K562 (cell line): ENCODE measurements around the gene ELOVL5. TPM values are rescaled to one million over a fixed set of nuclear protein-coding genes. Genes with fewer than 3 reads are reported as not detected.

ENCODE experiments used
- ATAC-seq: fragments of 200-7000 bp; cut with Tn5 transposase; 3 replicates; pipeline ENCODE4 v1.9.1; 2020; ENCODE audit warnings: moderate library complexity
- BruUV-seq: library from RNA; stranded (reverse); fragments of 400-500 nt; replicated peaks from 2 replicates; lab custom pipeline; 2021; lab: Mats Ljungman, UMichigan
- CTCF ChIA-PET: fragments of 300-600 bp; formaldehyde crosslinking; extraction: SDS; loops from one replicate; lab custom pipeline; 2021; ENCODE audit warnings: low intra/inter-chr PET ratio; lab: Yijun Ruan, JAX
- POLR2A ChIA-PET: fragments of 300-600, 350-650 bp; sonication (Branson Sonifier 250); formaldehyde crosslinking; extraction: SDS; loops from one replicate; lab custom pipeline; 2021; ENCODE audit warnings: antibody characterized with exemption, inconsistent platforms; lab: Yijun Ruan, JAX
- DNase-seq, 4 experiments: peaks; one replicate each; pipeline versions ENCODE4 v3.0.0 to v3.0.0-alpha.2; 2011 to 2018; ENCODE audit warnings: low spot score in 3 of 4, mixed read lengths in 3 of 4; ENCODE audit errors: extremely low read depth in 1 of 4
- FAIRE-seq: peaks from 2 replicates; lab custom pipeline; 2011; peaks lifted over from hg19 to GRCh38; lab: Jason Lieb, UNC
- H2AFZ ChIP-seq: 2 replicates; pipeline ENCODE4 v1.6.0; 2011; ENCODE audit warnings: low read depth, low read length, control low read depth, inconsistent platforms
- H3K27ac ChIP-seq: fragments of 200-600 bp; 3 replicates; pipeline ENCODE4 v1.8.0; 2011; ENCODE audit warnings: low read depth, mild to moderate bottlenecking, control low read depth, inconsistent platforms, low read length, moderate library complexity, mixed read lengths; ENCODE audit errors: extremely low read depth
- H3K27me3 ChIP-seq, 2 experiments: fragments of 300-600 bp in 1 of 2; 2 replicates in 1 of 2; 3 replicates in 1 of 2; pipeline versions ENCODE4 v1.6.0 to v1.8.0; 2011; ENCODE audit warnings: inconsistent platforms in 2 of 2, low read length in 2 of 2, mild to moderate bottlenecking in 1 of 2, mixed read lengths in 1 of 2, moderate library complexity in 1 of 2; ENCODE audit not compliant: control insufficient read depth in 2 of 2, insufficient read depth in 2 of 2
- H3K36me3 ChIP-seq: fragments of 300-600 bp; 3 replicates; pipeline ENCODE4 v1.8.0; 2011; ENCODE audit warnings: mild to moderate bottlenecking, low read length, inconsistent platforms; ENCODE audit not compliant: control insufficient read depth, insufficient read depth
- H3K4me1 ChIP-seq, 2 experiments: fragments of 200-600 bp in 1 of 2; replicated peaks in 1 of 2; 2 replicates in 1 of 2; 3 replicates in 1 of 2; pipeline versions ENCODE4 v1.5.1 to v1.8.0; 2011; ENCODE audit warnings: inconsistent platforms in 2 of 2, low read length in 2 of 2, mild to moderate bottlenecking in 1 of 2, mixed read lengths in 1 of 2, moderate library complexity in 1 of 2; ENCODE audit not compliant: control insufficient read depth in 2 of 2, insufficient read depth in 2 of 2
- H3K4me2 ChIP-seq: 2 replicates; pipeline ENCODE4 v1.6.1; 2011; ENCODE audit warnings: low read length, control low read depth, inconsistent platforms, mixed read lengths; ENCODE audit not compliant: insufficient read depth
- H3K4me3 ChIP-seq: fragments of 200-600 bp; sonication (generic), shearing (Covaris generic); 2 replicates; pipeline ENCODE4 v1.5.1; 2016; ENCODE audit warnings: control low read depth, inconsistent platforms
- H3K79me2 ChIP-seq: fragments of 200-600 bp; 3 replicates; pipeline ENCODE4 v1.8.0; 2011; ENCODE audit warnings: low read length, inconsistent platforms; ENCODE audit not compliant: control insufficient read depth, insufficient read depth
- H3K9ac ChIP-seq, 2 experiments: 2 replicates each; pipeline versions ENCODE4 v1.6.0 to v1.6.1; 2011; ENCODE audit warnings: low read depth in 2 of 2, low read length in 2 of 2, control low read depth in 1 of 2, inconsistent platforms in 1 of 2, mild to moderate bottlenecking in 1 of 2, mixed read lengths in 1 of 2; ENCODE audit not compliant: insufficient read depth in 1 of 2
- H3K9me1 ChIP-seq: one replicate; pipeline ENCODE4 v1.6.0; 2011; ENCODE audit warnings: inconsistent platforms, mild to moderate bottlenecking, low read length, moderate library complexity; ENCODE audit not compliant: control insufficient read depth, insufficient read depth
- H3K9me3 ChIP-seq: replicated peaks from 2 replicates; pipeline ENCODE4 v1.5.1; 2011; ENCODE audit warnings: low read depth, low read length, inconsistent platforms; ENCODE audit not compliant: control insufficient read depth, insufficient read depth
- H4K20me1 ChIP-seq: replicated peaks from 2 replicates; pipeline ENCODE4 v1.6.1; 2011; ENCODE audit warnings: low read length, inconsistent platforms, mixed read lengths; ENCODE audit not compliant: control insufficient read depth, insufficient read depth
- ASH1L ChIP-seq: fragments of 450-650 bp; IDR thresholded peaks from 2 replicates; pipeline ENCODE4 v1.6.1; 2018; ENCODE audit warnings: borderline replicate concordance, mild to moderate bottlenecking, low read depth; ENCODE audit not compliant: partially characterized antibody
- CREM ChIP-seq: IDR thresholded peaks from 2 replicates; pipeline ENCODE4 v1.6.1; 2014; ENCODE audit warnings: antibody characterized with exemption, low read depth
- CSDE1 ChIP-seq, 2 experiments: fragments of 450-650 bp; IDR thresholded peaks; 2 replicates each; pipeline ENCODE4 v1.6.1; 2016; ENCODE audit warnings: mild to moderate bottlenecking in 1 of 2
- FUS ChIP-seq: fragments of 200-400 bp; formaldehyde crosslinking; optimal IDR thresholded peaks from 2 replicates; pipeline ENCODE3; 2017; ENCODE audit warnings: low read depth, low read length
- KAT2B ChIP-seq: IDR thresholded peaks from one replicate; pipeline ENCODE4 v1.6.1; 2012; ENCODE audit warnings: low read depth, mild to moderate bottlenecking, control low read depth, inconsistent platforms, low read length, moderate library complexity
- KHSRP ChIP-seq: fragments of 450-650 bp; IDR thresholded peaks from 2 replicates; pipeline ENCODE4 v1.6.1; 2017
- LARP7 ChIP-seq: fragments of 450-650 bp; IDR thresholded peaks from 2 replicates; pipeline ENCODE4 v1.6.1; 2016
- LEF1 ChIP-seq: fragments of 450-650 bp; IDR thresholded peaks from 2 replicates; pipeline ENCODE4 v1.6.1; 2016; ENCODE audit warnings: mild to moderate bottlenecking
- SMARCE1 ChIP-seq: fragments of 450-650 bp; IDR thresholded peaks from 2 replicates; pipeline ENCODE4 v1.7.1; 2016; ENCODE audit warnings: mild to moderate bottlenecking
- SNRNP70 ChIP-seq: fragments of 200-400 bp; formaldehyde crosslinking; optimal IDR thresholded peaks from 2 replicates; pipeline ENCODE3; 2017; ENCODE audit warnings: low read depth, low read length
- TBP ChIP-seq: optimal IDR thresholded peaks from 2 replicates; pipeline ENCODE3; 2011; ENCODE audit warnings: low read depth, low read length, improper control_type of control experiment
- ZBTB1 ChIP-seq: sonication (generic); formaldehyde crosslinking; IDR thresholded peaks from 2 replicates; pipeline ENCODE4 v1.8.1; 2023; ENCODE audit warnings: missing genetic modification reagents, low read depth, mild to moderate bottlenecking, borderline replicate concordance
- ZNF121 ChIP-seq: sonication (generic); formaldehyde crosslinking; conservative IDR thresholded peaks from 2 replicates; pipeline ENCODE4 v1.8.0; 2022; ENCODE audit warnings: missing genetic modification reagents
- ZNF140 ChIP-seq: fragments of 250-450 bp; sonication (Bioruptor Pico); IDR thresholded peaks from 2 replicates; pipeline ENCODE4 v1.8.0; 2021; ENCODE audit warnings: moderate library complexity, mild to moderate bottlenecking, inconsistent platforms
- ZNF444 ChIP-seq: fragments of 250-450 bp; sonication (Bioruptor Pico); IDR thresholded peaks from 2 replicates; pipeline ENCODE4 v1.4.0; 2020; ENCODE audit warnings: mild to moderate bottlenecking, moderate library complexity
- ZNF707 ChIP-seq: fragments of 250-450 bp; sonication (Bioruptor Pico); conservative IDR thresholded peaks from 2 replicates; pipeline ENCODE4 v1.8.0; 2022; ENCODE audit warnings: inconsistent platforms, mild to moderate bottlenecking, moderate library complexity
- WGBS: fragments of 100-300 bp; shearing (Covaris generic); methylation state at CpG from one replicate; pipeline ENCODE4 v1.1.6; 2016; ENCODE audit warnings: low coverage, mixed read lengths; ENCODE audit not compliant: insufficient coverage; ENCODE audit errors: missing lambda C conversion rate; 5-methylcytosine and 5-hydroxymethylcytosine counted together
- in situ Hi-C: fragments of 300-500 bp; cut with MboI; formaldehyde crosslinking; loops from 4 replicates; pipeline ENCODE4 v1.15.0; 2018; ENCODE audit warnings: inconsistent platforms, mixed read lengths
- intact Hi-C: fragments of 100-400 bp; cut with micrococcal nuclease; formaldehyde crosslinking; loops from 2 replicates; pipeline ENCODE4 v1.14.2; 2022
- polyA plus RNA-seq, 8 experiments: library from polyadenylated mRNA; depleted of rRNA in 4 of 8; stranded (reverse) in 5 of 8; unstranded in 3 of 8; fragments of >200 nt; fragmentation: Nextera tagmentation in 2 of 8; fragmentation: Illumina TruSeq in 1 of 8; extraction: Ambion mirVana in 2 of 8; extraction: Trizol in 1 of 8; gene quantifications; 2 replicates each; pipeline versions ENCODE4 v1.2.1 to v1.2.3, GENCODE V29; 2011 to 2014; ENCODE audit warnings: inconsistent platforms in 1 of 8, missing spikeins in 1 of 8
- total RNA-seq, 7 experiments: library from RNA; depleted of rRNA in 6 of 7; stranded (reverse); fragments of >200 nt in 6 of 7; fragmentation: Illumina TruSeq in 2 of 7; extraction: Trizol in 2 of 7; gene quantifications; 2 replicates each; pipeline versions ENCODE4 v1.2.1 to v1.2.3, GENCODE V29; 2011 to 2021; ENCODE audit warnings: low replicate concordance in 1 of 7
- TF ChIP-seq, protein P1 (sequence below): sonication (generic); formaldehyde crosslinking; IDR thresholded peaks from 2 replicates; pipeline ENCODE4 v1.8.0; 2023; ENCODE audit warnings: mild to moderate bottlenecking, missing genetic modification reagents
- TF ChIP-seq, protein P2 (sequence below): fragments of 200-800 bp; sonication (Bioruptor generic); IDR thresholded peaks from 2 replicates; pipeline ENCODE4 v1.6.1; 2016; ENCODE audit warnings: missing genetic modification characterization, missing compliant biosample characterization

Gene ELOVL5
- total and polyA plus RNA-seq, 9 of the 15 experiments (the other 6 are each of a cell fraction or from before 2014, with no cell fraction given), result 70.6 to 245 (median 132) TPM

DNA sequence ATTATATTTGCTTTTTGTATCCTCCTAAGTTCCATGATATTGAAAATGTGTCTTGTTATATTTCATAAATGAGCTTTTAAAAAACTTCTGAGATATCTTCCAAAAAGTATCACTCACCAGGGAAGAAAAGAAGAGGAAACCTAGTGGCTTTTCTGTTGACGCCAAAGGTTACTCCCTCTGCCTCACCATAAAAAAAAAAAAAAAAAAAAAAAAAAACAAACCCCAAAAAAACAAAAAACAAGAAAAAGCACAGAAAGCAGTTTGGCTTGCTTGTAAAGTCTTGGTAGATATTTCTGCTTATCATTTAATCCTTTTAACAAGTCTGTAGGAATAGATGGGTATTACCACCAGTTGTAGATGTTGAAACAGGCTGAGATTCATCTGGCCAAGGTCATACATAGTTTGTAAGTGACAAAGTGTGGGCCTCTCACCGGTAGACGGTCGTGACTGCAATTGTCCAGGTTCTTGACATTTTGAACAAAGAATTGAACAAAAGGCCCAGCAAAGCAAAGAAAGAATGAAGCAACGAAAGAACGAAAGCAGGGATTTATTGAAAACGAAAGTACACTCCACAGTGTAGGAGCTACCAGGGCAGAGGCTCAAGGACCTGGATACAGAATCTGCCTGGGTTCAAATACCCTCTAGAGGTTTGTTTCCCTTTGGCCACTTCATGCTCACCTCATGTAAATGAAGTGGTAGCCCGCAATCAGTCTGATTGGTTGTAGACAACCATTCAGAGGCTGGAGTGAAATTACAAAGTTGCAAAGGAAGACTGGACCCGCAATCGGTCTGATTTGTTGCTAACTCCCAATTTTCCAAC lies 11.6 kb upstream of the ELOVL5 start:
- peak overlapping the region; percentile 90 for H3K4me2 ChIP-seq
- peak; percentile 11 for FAIRE-seq
- no peaks in the 10 kb centered on the region for H3K9me3 ChIP-seq
- H3K27me3 ChIP-seq, result no peaks in the 10 kb centered on the region
- DNase-seq, result peak in 1 of 4 experiments; percentile 37
- in situ Hi-C loops, result no loop called here
- H3K9me1 ChIP-seq, result peaks cover 7% of the 10 kb centered on the region
- peaks cover 20 to 32% of the 10 kb centered on the region in 2 experiments for H3K4me1 ChIP-seq
- H3K9ac ChIP-seq, result peak overlapping the region in 1 of 2 experiments; percentile 91; a peak in 3 of 4 replicates
- no TSS peak for BruUV-seq
- intact Hi-C loops, result no loop called here
- ChIA-PET CTCF (no interaction called here), POLR2A (interaction anchor here (0.5 to 1.6 kb wide), 4 partner anchors 12 to 411 kb away, joined by 3 to 10 read pairs (median 6); partner anchors contain the start of gene ELOVL5)
- 45% methylated on average over 10 of the region's 10 CpGs for WGBS
- peaks cover 8% of the 10 kb centered on the region; the same call in 2 of the 3 replicates for H3K79me2 ChIP-seq
- no peaks in the 10 kb centered on the region for H4K20me1 ChIP-seq
- H3K36me3 ChIP-seq, result no peaks in the 10 kb centered on the region
- peak overlapping the region; percentile 99 for H3K27ac ChIP-seq
- H2AFZ ChIP-seq, result peak overlapping the region; percentile 91
- ATAC-seq, result no peak
- peak overlapping the region; percentile 46 for H3K4me3 ChIP-seq
- TF ChIP-seq ASH1L (no peak), SMARCE1 (peak; percentile 15; the same call in 1 of the 2 replicates), KHSRP (no peak), FUS (no peak), SNRNP70 (no peak), TBP (no peak), KAT2B (no peak), ZNF140 (CRISPR knock-in tag) (no peak), LARP7 (no peak), ZNF707 (CRISPR knock-in tag) (no peak), ZNF121 (no peak), CREM (no peak), LEF1 (no peak), ZNF444 (CRISPR knock-in tag) (no peak), ZBTB1 (CRISPR knock-in tag) (no peak), CSDE1 (IDR thresholded peaks at IDR 0.05) (no peak)
- TF ChIP-seq, protein P1, sequence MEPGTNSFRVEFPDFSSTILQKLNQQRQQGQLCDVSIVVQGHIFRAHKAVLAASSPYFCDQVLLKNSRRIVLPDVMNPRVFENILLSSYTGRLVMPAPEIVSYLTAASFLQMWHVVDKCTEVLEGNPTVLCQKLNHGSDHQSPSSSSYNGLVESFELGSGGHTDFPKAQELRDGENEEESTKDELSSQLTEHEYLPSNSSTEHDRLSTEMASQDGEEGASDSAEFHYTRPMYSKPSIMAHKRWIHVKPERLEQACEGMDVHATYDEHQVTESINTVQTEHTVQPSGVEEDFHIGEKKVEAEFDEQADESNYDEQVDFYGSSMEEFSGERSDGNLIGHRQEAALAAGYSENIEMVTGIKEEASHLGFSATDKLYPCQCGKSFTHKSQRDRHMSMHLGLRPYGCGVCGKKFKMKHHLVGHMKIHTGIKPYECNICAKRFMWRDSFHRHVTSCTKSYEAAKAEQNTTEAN, result no peak
- TF ChIP-seq, protein P2, sequence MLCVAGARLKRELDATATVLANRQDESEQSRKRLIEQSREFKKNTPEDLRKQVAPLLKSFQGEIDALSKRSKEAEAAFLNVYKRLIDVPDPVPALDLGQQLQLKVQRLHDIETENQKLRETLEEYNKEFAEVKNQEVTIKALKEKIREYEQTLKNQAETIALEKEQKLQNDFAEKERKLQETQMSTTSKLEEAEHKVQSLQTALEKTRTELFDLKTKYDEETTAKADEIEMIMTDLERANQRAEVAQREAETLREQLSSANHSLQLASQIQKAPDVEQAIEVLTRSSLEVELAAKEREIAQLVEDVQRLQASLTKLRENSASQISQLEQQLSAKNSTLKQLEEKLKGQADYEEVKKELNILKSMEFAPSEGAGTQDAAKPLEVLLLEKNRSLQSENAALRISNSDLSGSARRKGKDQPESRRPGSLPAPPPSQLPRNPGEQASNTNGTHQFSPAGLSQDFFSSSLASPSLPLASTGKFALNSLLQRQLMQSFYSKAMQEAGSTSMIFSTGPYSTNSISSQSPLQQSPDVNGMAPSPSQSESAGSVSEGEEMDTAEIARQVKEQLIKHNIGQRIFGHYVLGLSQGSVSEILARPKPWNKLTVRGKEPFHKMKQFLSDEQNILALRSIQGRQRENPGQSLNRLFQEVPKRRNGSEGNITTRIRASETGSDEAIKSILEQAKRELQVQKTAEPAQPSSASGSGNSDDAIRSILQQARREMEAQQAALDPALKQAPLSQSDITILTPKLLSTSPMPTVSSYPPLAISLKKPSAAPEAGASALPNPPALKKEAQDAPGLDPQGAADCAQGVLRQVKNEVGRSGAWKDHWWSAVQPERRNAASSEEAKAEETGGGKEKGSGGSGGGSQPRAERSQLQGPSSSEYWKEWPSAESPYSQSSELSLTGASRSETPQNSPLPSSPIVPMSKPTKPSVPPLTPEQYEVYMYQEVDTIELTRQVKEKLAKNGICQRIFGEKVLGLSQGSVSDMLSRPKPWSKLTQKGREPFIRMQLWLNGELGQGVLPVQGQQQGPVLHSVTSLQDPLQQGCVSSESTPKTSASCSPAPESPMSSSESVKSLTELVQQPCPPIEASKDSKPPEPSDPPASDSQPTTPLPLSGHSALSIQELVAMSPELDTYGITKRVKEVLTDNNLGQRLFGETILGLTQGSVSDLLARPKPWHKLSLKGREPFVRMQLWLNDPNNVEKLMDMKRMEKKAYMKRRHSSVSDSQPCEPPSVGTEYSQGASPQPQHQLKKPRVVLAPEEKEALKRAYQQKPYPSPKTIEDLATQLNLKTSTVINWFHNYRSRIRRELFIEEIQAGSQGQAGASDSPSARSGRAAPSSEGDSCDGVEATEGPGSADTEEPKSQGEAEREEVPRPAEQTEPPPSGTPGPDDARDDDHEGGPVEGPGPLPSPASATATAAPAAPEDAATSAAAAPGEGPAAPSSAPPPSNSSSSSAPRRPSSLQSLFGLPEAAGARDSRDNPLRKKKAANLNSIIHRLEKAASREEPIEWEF (CRISPR knock-in tag), result peak; percentile 51; the same call in 1 of the 2 replicates
